ENCODE results near the gene AGR2.
"Not testable (repeated sequence)": the region's sequence is repeated elsewhere in the genome, so short reads cannot be mapped to it uniquely, and the experiment has no call there.

The AGR2 gene

GRCh38 chr7:16804674-16805439 lies at the start of gene AGR2:
Gene AGR2 (minus strand): TSS chr7:16804999. CDS start chr7:16801796, 3,203 bp downstream.
- Mint-ChIP-seq H3K4me3 (no peak within 1 kb of the TSS), H3K4me1 (no peaks in the 10 kb centered on the region)
- CTCF ChIA-PET = no interaction called here

GRCh38 chr7:16853189-16853588 lies 48.4 kb upstream of the AGR2 start:
- H3K27me3 Mint-ChIP-seq = peaks cover 44% of the 10 kb centered on the region
- H3K27ac Mint-ChIP-seq, H3K36me3 Mint-ChIP-seq, H3K4me1 Mint-ChIP-seq, H3K4me3 Mint-ChIP-seq, DNase-seq, H3K9me3 Mint-ChIP-seq: not testable (repeated sequence)
- CTCF ChIA-PET = interaction anchor here (1.5 kb wide), 1 partner anchor 52 kb away, joined by 4 read pairs; no protein-coding TSS in a partner anchor

More at GRCh38 chr7:16804674-16805439, at the start of gene AGR2:
- Mint-ChIP-seq H3K9me3 (no peaks in the 10 kb centered on the region), H3K27ac (no peak within 1 kb of the TSS), H3K27me3 (no peaks in the 10 kb centered on the region), H3K36me3 (no peaks in the 10 kb centered on the region)
- DNase-seq = no peak

GRCh38 chr7:16851829-16852228 lies 47.0 kb upstream of the AGR2 start:
- Mint-ChIP-seq H3K4me1 (peaks cover 3% of the 10 kb centered on the region), H3K4me3 (no peak overlapping the region), H3K27ac (no peak overlapping the region), H3K9me3 (no peaks in the 10 kb centered on the region), H3K36me3 (no peaks in the 10 kb centered on the region), H3K27me3 (peaks cover 44% of the 10 kb centered on the region)
- DNase-seq = no peak
- CTCF ChIA-PET = no interaction called here

GRCh38 chr7:16850614-16851466 lies 46.0 kb upstream of the AGR2 start:
- Mint-ChIP-seq H3K27ac (no peak overlapping the region), H3K4me3 (no peak overlapping the region), H3K27me3 (peaks cover 44% of the 10 kb centered on the region), H3K4me1 (peaks cover 3% of the 10 kb centered on the region), H3K36me3 (no peaks in the 10 kb centered on the region), H3K9me3 (no peaks in the 10 kb centered on the region)
- no peak for DNase-seq
- CTCF ChIA-PET = no interaction called here

GRCh38 chr7:16849296-16850148 lies 44.7 kb upstream of the AGR2 start:
- Mint-ChIP-seq H3K36me3 (no peaks in the 10 kb centered on the region), H3K27ac (no peak overlapping the region), H3K4me1 (peaks cover 3% of the 10 kb centered on the region), H3K4me3 (no peak overlapping the region), H3K27me3 (peaks cover 41% of the 10 kb centered on the region), H3K9me3 (no peaks in the 10 kb centered on the region)
- no peak for DNase-seq
- CTCF ChIA-PET = no interaction called here

GRCh38 chr7:16847381-16847860 lies 42.6 kb upstream of the AGR2 start:
- Mint-ChIP-seq H3K27ac (no peak overlapping the region), H3K4me3 (no peak overlapping the region), H3K9me3 (no peaks in the 10 kb centered on the region), H3K4me1 (peaks cover 3% of the 10 kb centered on the region), H3K27me3 (peaks cover 30% of the 10 kb centered on the region), H3K36me3 (no peaks in the 10 kb centered on the region)
- CTCF ChIA-PET = no interaction called here
- no peak for DNase-seq

- H3K36me3 Mint-ChIP-seq = no peaks in the 10 kb centered on the region
- CTCF ChIA-PET = no interaction called here
- peaks cover 3% of the 10 kb centered on the region for H3K4me1 Mint-ChIP-seq
- peaks cover 23% of the 10 kb centered on the region for H3K27me3 Mint-ChIP-seq
- H3K9me3 Mint-ChIP-seq = no peaks in the 10 kb centered on the region
- H3K4me3 Mint-ChIP-seq = no peak overlapping the region
- no peak for DNase-seq
- H3K27ac Mint-ChIP-seq = no peak overlapping the region
These were observed 41.9 kb upstream of the AGR2 start for GRCh38 chr7:16846601-16847165.

GRCh38 chr7:16845746-16846145 lies 40.9 kb upstream of the AGR2 start:
- Mint-ChIP-seq H3K4me1 (no peaks in the 10 kb centered on the region), H3K4me3 (no peak overlapping the region), H3K9me3 (no peaks in the 10 kb centered on the region), H3K36me3 (no peaks in the 10 kb centered on the region), H3K27ac (no peak overlapping the region), H3K27me3 (peaks cover 15% of the 10 kb centered on the region)
- CTCF ChIA-PET = no interaction called here
- DNase-seq = no peak

GRCh38 chr7:16841681-16842080 lies 36.9 kb upstream of the AGR2 start:
- no peak overlapping the region for H3K27ac Mint-ChIP-seq
- H3K4me3 Mint-ChIP-seq = no peak overlapping the region
- CTCF ChIA-PET = no interaction called here

GRCh38 chr7:16840094-16840493 lies 35.3 kb upstream of the AGR2 start:
- Mint-ChIP-seq H3K36me3 (no peaks in the 10 kb centered on the region), H3K27me3 (peaks cover 4% of the 10 kb centered on the region), H3K4me1 (no peaks in the 10 kb centered on the region), H3K27ac (no peak overlapping the region), H3K4me3 (no peak overlapping the region), H3K9me3 (no peaks in the 10 kb centered on the region)
- no peak for DNase-seq
- CTCF ChIA-PET = no interaction called here

More at GRCh38 chr7:16841681-16842080, 36.9 kb upstream of the AGR2 start:
- Mint-ChIP-seq H3K27me3 (peaks cover 4% of the 10 kb centered on the region), H3K4me1 (no peaks in the 10 kb centered on the region), H3K36me3 (no peaks in the 10 kb centered on the region), H3K9me3 (no peaks in the 10 kb centered on the region)
- no peak for DNase-seq

- H3K27ac Mint-ChIP-seq = no peak overlapping the region
- peaks cover 4% of the 10 kb centered on the region for H3K27me3 Mint-ChIP-seq
- H3K4me3 Mint-ChIP-seq = no peak overlapping the region
- H3K36me3 Mint-ChIP-seq = no peaks in the 10 kb centered on the region
- no peaks in the 10 kb centered on the region for H3K4me1 Mint-ChIP-seq
- CTCF ChIA-PET = no interaction called here
- no peak for DNase-seq
- H3K9me3 Mint-ChIP-seq = no peaks in the 10 kb centered on the region
These were observed 34.8 kb upstream of the AGR2 start for GRCh38 chr7:16839646-16840045.

GRCh38 chr7:16838891-16839290 lies 34.1 kb upstream of the AGR2 start:
- H3K27ac Mint-ChIP-seq = no peak overlapping the region
- no peak for DNase-seq
- no peaks in the 10 kb centered on the region for H3K4me1 Mint-ChIP-seq
- H3K9me3 Mint-ChIP-seq = no peaks in the 10 kb centered on the region
- no peak overlapping the region for H3K4me3 Mint-ChIP-seq
- CTCF ChIA-PET = no interaction called here
- H3K27me3 Mint-ChIP-seq = peaks cover 8% of the 10 kb centered on the region
- no peaks in the 10 kb centered on the region for H3K36me3 Mint-ChIP-seq

GRCh38 chr7:16838386-16838785 lies 33.6 kb upstream of the AGR2 start:
- no peaks in the 10 kb centered on the region for H3K36me3 Mint-ChIP-seq
- no peaks in the 10 kb centered on the region for H3K4me1 Mint-ChIP-seq
- peaks cover 8% of the 10 kb centered on the region for H3K27me3 Mint-ChIP-seq
- no peaks in the 10 kb centered on the region for H3K9me3 Mint-ChIP-seq
- DNase-seq = no peak
- CTCF ChIA-PET = no interaction called here
- no peak overlapping the region for H3K4me3 Mint-ChIP-seq
- no peak overlapping the region for H3K27ac Mint-ChIP-seq

- no peaks in the 10 kb centered on the region for H3K4me1 Mint-ChIP-seq
- no peaks in the 10 kb centered on the region for H3K36me3 Mint-ChIP-seq
- no peaks in the 10 kb centered on the region for H3K9me3 Mint-ChIP-seq
- H3K4me3 Mint-ChIP-seq = no peak overlapping the region
- H3K27me3 Mint-ChIP-seq = peaks cover 8% of the 10 kb centered on the region
- H3K27ac Mint-ChIP-seq = no peak overlapping the region
- DNase-seq = no peak
- CTCF ChIA-PET = no interaction called here
These were observed 31.7 kb upstream of the AGR2 start for GRCh38 chr7:16836481-16836880.
